Measurements from ENCODE around the gene RASGRF1. TPM values are rescaled to one million over a fixed set of nuclear protein-coding genes. Genes with fewer than 3 reads are reported as not detected.
"Not testable (repeated sequence)": the region's sequence is repeated elsewhere in the genome, so short reads cannot be mapped to it uniquely, and the experiment has no call there.

Gene RASGRF1
- total RNA-seq, 5 donors from 2014 or later (not counting 1 experiment from before 2014, with no cell fraction given), result 0.09 to 0.49 (median 0.22) TPM; not detected in 2

DNA sequence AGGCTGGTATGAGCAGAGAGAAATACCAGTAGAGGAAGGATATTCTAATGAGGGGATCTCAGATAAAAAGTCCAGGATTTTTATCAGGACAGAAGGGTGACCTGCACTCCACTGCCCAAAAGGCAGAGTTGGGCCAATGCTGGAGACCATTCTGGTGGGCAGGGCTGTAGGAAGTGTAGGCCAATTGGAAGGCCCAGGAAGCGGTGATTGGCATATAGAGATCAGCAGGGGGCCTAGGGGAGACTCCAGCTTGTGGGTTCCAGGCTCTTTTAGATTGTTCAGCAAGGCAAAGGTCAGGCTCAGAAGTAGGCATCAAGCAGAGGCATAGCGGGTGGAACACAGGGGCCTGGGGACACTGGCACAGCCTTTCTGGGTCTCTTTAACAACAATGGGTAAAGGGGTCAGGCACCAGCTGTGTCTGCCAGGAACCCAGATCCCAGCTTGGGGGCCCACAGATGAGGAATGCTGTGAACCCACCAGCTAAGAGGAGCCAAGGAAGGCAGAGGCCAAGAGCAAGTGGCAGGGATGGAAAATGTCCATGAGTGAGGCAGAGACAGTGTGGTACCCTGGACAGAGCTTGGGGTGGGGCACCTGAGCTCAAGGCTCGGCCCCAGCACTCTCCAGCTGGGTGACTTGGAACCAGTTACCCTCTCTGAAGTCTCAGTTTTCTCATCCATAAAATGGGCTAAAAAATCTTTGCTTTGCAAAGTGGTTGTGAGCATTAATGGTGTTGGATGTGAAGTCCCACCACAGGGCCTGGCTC lies 27.0 kb upstream of the RASGRF1 start:
- no peak for DNase-seq
- CTCF ChIA-PET, result interaction anchor here in 1 of 2 donors (0.7 kb wide), 1 partner anchor 180 kb away, joined by 3 read pairs; no protein-coding TSS in a partner anchor
- Histone ChIP-seq H3K36me3 (ENCODE audit: control insufficient read depth in 2 of 2, extremely low read depth in 1 of 2, insufficient read depth in 1 of 2, low read length in 1 of 2) (no peaks in the 10 kb centered on the region), H3K4me1 (ENCODE audit: control insufficient read depth in 1 of 2, extremely low read depth in 1 of 2, insufficient read depth in 2 of 2, low read length in 2 of 2) (no peaks in the 10 kb centered on the region), H3K9me3 (no peaks in the 10 kb centered on the region), H3K27ac (ENCODE audit: low read length) (no peak overlapping the region), H3K27me3 (replicated peaks in 1 of 2; ENCODE audit: control insufficient read depth in 2 of 2, extremely low read depth in 1 of 2, insufficient read depth in 2 of 2, low read length in 1 of 2) (peaks cover 0 to 21% of the 10 kb centered on the region in 2 experiments), H3K4me3 (ENCODE audit: control insufficient read depth in 1 of 2, extremely low read depth in 1 of 2, low read length in 1 of 2) (no peak overlapping the region)
- H3K9me3 Mint-ChIP-seq, result peaks cover 0 to 2% (median 0%) of the 10 kb centered on the region in 3 donors
- POLR2A ChIA-PET, result no interaction called here
- H3K27me3 Mint-ChIP-seq, result peaks cover 18 to 25% of the 10 kb centered on the region in 2 donors
- H3K4me3 Mint-ChIP-seq, result no peak overlapping the region
- no peaks in the 10 kb centered on the region for H3K36me3 Mint-ChIP-seq
- no peak overlapping the region for H3K27ac Mint-ChIP-seq
- 78% methylated on average over 2 of the region's 3 CpGs for whole genome bisulfite sequencing (ENCODE audit: insufficient coverage)
- H3K4me1 Mint-ChIP-seq, result no peaks in the 10 kb centered on the region
- no peak for ATAC-seq (replicated peaks in 1 of 4)

DNA sequence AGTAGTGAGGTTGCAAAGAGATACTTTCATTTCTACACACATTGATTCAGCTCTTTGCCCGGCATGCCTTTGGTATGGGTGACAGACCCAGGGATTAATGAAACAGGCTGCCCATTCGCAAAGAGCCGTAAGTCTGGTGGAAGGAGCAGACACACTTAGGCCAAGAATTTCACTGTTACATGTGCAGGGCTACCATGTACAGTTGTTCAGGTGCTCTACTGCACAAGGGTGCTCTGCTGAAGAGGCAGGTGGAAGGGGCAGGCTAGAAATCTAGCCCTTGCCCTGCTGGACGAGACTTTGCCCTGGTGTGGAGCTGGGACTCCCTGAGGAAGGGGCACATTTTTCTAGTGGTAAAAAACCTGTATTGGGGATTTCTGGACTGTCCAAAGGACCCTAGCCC lies 26.2 kb upstream of the RASGRF1 start:
- no peaks in the 10 kb centered on the region for H3K4me1 Mint-ChIP-seq
- CTCF ChIA-PET, result no interaction called here
- no peak overlapping the region for H3K4me3 Mint-ChIP-seq
- 96% methylated on average over 4 of the region's 4 CpGs for WGBS (ENCODE audit: insufficient coverage)
- no peak overlapping the region for H3K27ac Mint-ChIP-seq
- H3K36me3 ChIP-seq (ENCODE audit: control insufficient read depth in 2 of 2, extremely low read depth in 1 of 2, insufficient read depth in 1 of 2, low read length in 1 of 2), result no peaks in the 10 kb centered on the region
- no peaks in the 10 kb centered on the region for H3K36me3 Mint-ChIP-seq
- H3K27me3 ChIP-seq (replicated peaks in 1 of 2; ENCODE audit: control insufficient read depth in 2 of 2, extremely low read depth in 1 of 2, insufficient read depth in 2 of 2, low read length in 1 of 2), result peaks cover 2 to 21% of the 10 kb centered on the region in 2 experiments
- DNase-seq, result no peak
- peaks cover 0 to 5% (median 2%) of the 10 kb centered on the region in 3 donors for H3K9me3 Mint-ChIP-seq
- no peaks in the 10 kb centered on the region for H3K4me1 ChIP-seq (ENCODE audit: control insufficient read depth in 1 of 2, extremely low read depth in 1 of 2, insufficient read depth in 2 of 2, low read length in 2 of 2)
- POLR2A ChIA-PET, result no interaction called here
- no peak overlapping the region for H3K4me3 ChIP-seq (ENCODE audit: control insufficient read depth in 1 of 2, extremely low read depth in 1 of 2, low read length in 1 of 2)
- H3K27me3 Mint-ChIP-seq, result peaks cover 23 to 31% of the 10 kb centered on the region in 2 donors
- H3K9me3 ChIP-seq, result no peaks in the 10 kb centered on the region
- H3K27ac ChIP-seq (ENCODE audit: low read length), result no peak overlapping the region
- ATAC-seq (replicated peaks in 1 of 4), result no peak

DNA sequence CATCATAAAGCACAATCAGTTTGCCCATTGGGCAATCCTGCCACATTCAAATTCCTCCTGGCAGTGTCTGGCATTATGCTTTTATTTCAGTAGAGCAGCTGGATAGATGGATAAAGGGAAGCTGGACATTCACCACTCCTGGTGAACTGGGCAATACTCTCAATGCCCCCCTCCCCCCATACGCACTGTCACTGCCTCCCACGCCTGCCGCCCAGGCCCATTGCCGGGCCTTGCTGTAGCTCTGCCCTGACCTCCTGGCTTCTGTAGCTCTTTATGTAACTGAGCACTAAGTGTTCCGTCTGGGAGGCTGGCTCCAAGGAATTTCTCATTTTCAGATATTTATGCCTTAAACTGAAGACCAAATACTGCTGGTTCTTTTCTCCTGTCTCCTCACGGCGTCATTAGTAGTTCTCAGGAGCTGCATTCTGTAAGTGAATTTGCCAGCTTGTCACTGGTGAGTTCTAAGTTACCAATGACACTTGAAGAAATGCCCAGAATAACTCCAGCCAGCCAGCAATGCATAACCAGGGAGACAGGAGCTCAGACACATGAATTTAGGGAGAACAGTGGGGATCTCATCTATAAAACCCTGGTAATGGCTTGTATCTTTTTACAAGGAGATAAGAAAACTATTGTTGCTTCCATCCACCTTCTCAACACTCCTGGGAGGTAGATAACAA lies 25.5 kb upstream of the RASGRF1 start:
- H3K4me1 Mint-ChIP-seq, result no peaks in the 10 kb centered on the region
- H3K4me1 ChIP-seq (ENCODE audit: control insufficient read depth in 1 of 2, extremely low read depth in 1 of 2, insufficient read depth in 2 of 2, low read length in 2 of 2), result no peaks in the 10 kb centered on the region
- no peak overlapping the region for H3K4me3 ChIP-seq (ENCODE audit: control insufficient read depth in 1 of 2, extremely low read depth in 1 of 2, low read length in 1 of 2)
- H3K4me3 Mint-ChIP-seq, result no peak overlapping the region
- no peak for DNase-seq
- no peaks in the 10 kb centered on the region for H3K36me3 ChIP-seq (ENCODE audit: control insufficient read depth in 2 of 2, extremely low read depth in 1 of 2, insufficient read depth in 1 of 2, low read length in 1 of 2)
- 84% methylated on average over 7 of the region's 7 CpGs for WGBS (ENCODE audit: insufficient coverage)
- no peak overlapping the region for H3K27ac Mint-ChIP-seq
- peaks cover 2 to 17% of the 10 kb centered on the region in 2 experiments for H3K27me3 ChIP-seq (replicated peaks in 1 of 2; ENCODE audit: control insufficient read depth in 2 of 2, extremely low read depth in 1 of 2, insufficient read depth in 2 of 2, low read length in 1 of 2)
- ATAC-seq (replicated peaks in 1 of 4), result no peak
- CTCF ChIA-PET, result no interaction called here
- no peaks in the 10 kb centered on the region for H3K36me3 Mint-ChIP-seq
- H3K27me3 Mint-ChIP-seq, result peaks cover 23 to 34% of the 10 kb centered on the region in 2 donors
- H3K27ac ChIP-seq (ENCODE audit: low read length), result no peak overlapping the region
- H3K9me3 Mint-ChIP-seq, result peaks cover 0 to 5% (median 2%) of the 10 kb centered on the region in 3 donors
- POLR2A ChIA-PET, result no interaction called here
- H3K9me3 ChIP-seq, result no peaks in the 10 kb centered on the region

DNA sequence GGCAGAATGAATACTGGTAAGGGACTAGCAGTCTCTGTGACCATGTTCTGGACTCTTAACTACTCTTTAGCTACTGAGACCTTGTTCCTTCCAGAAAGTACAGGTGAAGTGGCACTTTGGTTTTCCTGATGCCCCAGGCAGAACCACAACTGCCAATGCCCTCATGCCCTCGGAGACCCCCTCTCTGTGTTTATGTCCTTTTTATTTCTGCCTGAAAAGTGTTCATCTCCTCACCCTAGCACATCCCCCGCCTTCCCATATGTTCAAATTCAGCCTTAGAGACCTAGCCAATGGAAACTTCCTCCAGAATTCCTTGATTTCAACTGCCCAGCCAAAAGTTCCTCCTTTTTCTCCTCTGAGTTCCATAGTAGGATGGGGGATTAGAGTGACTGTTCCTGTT lies 23.3 kb upstream of the RASGRF1 start:
- ChIA-PET CTCF (no interaction called here), POLR2A (no interaction called here)
- Mint-ChIP-seq H3K4me3 (no peak overlapping the region), H3K9me3 (peaks cover 0 to 5% (median 2%) of the 10 kb centered on the region in 3 donors), H3K4me1 (no peaks in the 10 kb centered on the region), H3K27ac (no peak overlapping the region), H3K36me3 (no peaks in the 10 kb centered on the region), H3K27me3 (peaks cover 28 to 40% of the 10 kb centered on the region in 2 donors)
- Histone ChIP-seq H3K9me3 (no peaks in the 10 kb centered on the region), H3K27ac (ENCODE audit: low read length) (no peak overlapping the region), H3K4me1 (ENCODE audit: control insufficient read depth in 1 of 2, extremely low read depth in 1 of 2, insufficient read depth in 2 of 2, low read length in 2 of 2) (no peaks in the 10 kb centered on the region), H3K27me3 (replicated peaks in 1 of 2; ENCODE audit: control insufficient read depth in 2 of 2, extremely low read depth in 1 of 2, insufficient read depth in 2 of 2, low read length in 1 of 2) (peaks cover 2 to 17% of the 10 kb centered on the region in 2 experiments), H3K36me3 (ENCODE audit: control insufficient read depth in 2 of 2, extremely low read depth in 1 of 2, insufficient read depth in 1 of 2, low read length in 1 of 2) (no peaks in the 10 kb centered on the region), H3K4me3 (ENCODE audit: control insufficient read depth in 1 of 2, extremely low read depth in 1 of 2, low read length in 1 of 2) (no peak overlapping the region)
- DNase-seq, result no peak
- ATAC-seq (replicated peaks in 1 of 4), result no peak
- no CpG with 5 or more reads among the region's 2 CpGs for WGBS (ENCODE audit: insufficient coverage)

DNA sequence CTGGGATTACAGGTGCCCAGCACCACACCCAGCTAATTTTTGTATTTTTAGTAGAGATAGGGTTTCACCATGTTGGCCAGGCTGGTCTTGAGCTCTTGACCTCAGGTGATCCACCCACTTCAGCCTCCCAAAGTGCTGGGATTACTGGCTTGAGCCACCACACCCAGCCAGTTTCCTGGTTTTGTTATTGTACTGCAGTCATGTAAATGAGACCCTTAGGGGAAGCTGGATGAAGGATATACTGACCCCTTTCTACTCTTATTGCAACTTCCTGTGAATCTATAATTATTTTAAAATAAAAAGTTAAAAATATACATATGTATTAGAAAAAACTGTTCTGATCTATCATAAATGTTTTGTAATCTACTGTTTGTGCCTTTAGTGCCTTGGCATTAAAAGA lies 20.8 kb upstream of the RASGRF1 start:
- H3K27me3 Mint-ChIP-seq, result peaks cover 35 to 53% of the 10 kb centered on the region in 2 donors
- H3K27ac Mint-ChIP-seq; H3K36me3 Mint-ChIP-seq; H3K4me1 ChIP-seq (ENCODE audit: control insufficient read depth in 1 of 2, extremely low read depth in 1 of 2, insufficient read depth in 2 of 2, low read length in 2 of 2); H3K4me1 Mint-ChIP-seq; DNase-seq; POLR2A ChIA-PET; H3K27ac ChIP-seq (ENCODE audit: low read length); CTCF ChIA-PET; H3K4me3 ChIP-seq (ENCODE audit: control insufficient read depth in 1 of 2, extremely low read depth in 1 of 2, low read length in 1 of 2); ATAC-seq (replicated peaks in 1 of 4); H3K9me3 ChIP-seq; H3K36me3 ChIP-seq (ENCODE audit: control insufficient read depth in 2 of 2, extremely low read depth in 1 of 2, insufficient read depth in 1 of 2, low read length in 1 of 2); H3K9me3 Mint-ChIP-seq; H3K4me3 Mint-ChIP-seq: not testable (repeated sequence)
- H3K27me3 ChIP-seq (replicated peaks in 1 of 2; ENCODE audit: control insufficient read depth in 2 of 2, extremely low read depth in 1 of 2, insufficient read depth in 2 of 2, low read length in 1 of 2), result peaks cover 2 to 17% of the 10 kb centered on the region in 2 experiments

DNA sequence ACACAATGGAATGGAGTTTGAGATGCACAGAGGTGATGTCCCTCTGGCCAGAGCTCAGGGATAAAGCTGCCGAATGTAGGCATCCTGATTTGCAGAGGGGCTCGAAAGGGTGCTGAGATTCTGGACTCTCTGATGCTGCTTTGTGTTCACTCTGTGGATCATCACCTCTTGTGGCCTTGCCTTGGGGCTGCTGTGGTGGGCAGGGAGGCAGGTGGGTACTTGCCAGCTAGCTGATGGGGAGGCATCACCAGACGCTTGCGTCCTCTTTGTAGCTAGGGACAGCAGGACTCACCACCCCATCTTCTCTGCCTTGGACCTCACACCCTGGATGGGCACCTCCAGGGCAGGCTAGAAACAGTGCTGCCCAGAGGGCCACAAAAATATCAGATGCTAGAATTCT lies 14.6 kb upstream of the RASGRF1 start:
- WGBS (ENCODE audit: insufficient coverage), result 86% methylated on average over 2 of the region's 4 CpGs
- Mint-ChIP-seq H3K4me1 (no peaks in the 10 kb centered on the region), H3K9me3 (no peaks in the 10 kb centered on the region), H3K4me3 (no peak overlapping the region), H3K27ac (no peak overlapping the region), H3K27me3 (peaks cover 56 to 58% of the 10 kb centered on the region in 2 donors), H3K36me3 (no peaks in the 10 kb centered on the region)
- H3K27me3 ChIP-seq (replicated peaks in 1 of 2; ENCODE audit: control insufficient read depth in 2 of 2, extremely low read depth in 1 of 2, insufficient read depth in 2 of 2, low read length in 1 of 2), result peaks cover 0 to 26% of the 10 kb centered on the region in 2 experiments
- H3K4me1 ChIP-seq (ENCODE audit: control insufficient read depth in 1 of 2, extremely low read depth in 1 of 2, insufficient read depth in 2 of 2, low read length in 2 of 2), result no peaks in the 10 kb centered on the region
- no peaks in the 10 kb centered on the region for H3K36me3 ChIP-seq (ENCODE audit: control insufficient read depth in 2 of 2, extremely low read depth in 1 of 2, insufficient read depth in 1 of 2, low read length in 1 of 2)
- no peak overlapping the region for H3K4me3 ChIP-seq (ENCODE audit: control insufficient read depth in 1 of 2, extremely low read depth in 1 of 2, low read length in 1 of 2)
- POLR2A ChIA-PET, result no interaction called here
- H3K27ac ChIP-seq (ENCODE audit: low read length), result no peak overlapping the region
- CTCF ChIA-PET, result no interaction called here
- DNase-seq (no peak), ATAC-seq (replicated peaks in 1 of 4) (no peak)
- H3K9me3 ChIP-seq, result no peaks in the 10 kb centered on the region
